Adipocyte (in vitro differentiated cells): ENCODE measurements around the gene PEAK1.
"Not testable (repeated sequence)": the region's sequence is repeated elsewhere in the genome, so short reads cannot be mapped to it uniquely, and the experiment has no call there.

Experiments
- DNase-seq: peaks from one replicate; pipeline ENCODE4 v3.0.0-alpha.2; 2015; ENCODE audit warnings: low read depth
- H3K27me3 ChIP-seq: replicated peaks from 2 replicates; pipeline ENCODE4 v1.7.0; 2013; ENCODE audit warnings: mild to moderate bottlenecking, low read length, moderate library complexity; ENCODE audit not compliant: control insufficient read depth, insufficient read depth
- H3K36me3 ChIP-seq: 2 replicates; pipeline ENCODE4 v1.7.0; 2013; ENCODE audit warnings: low read length, mild to moderate bottlenecking, moderate library complexity; ENCODE audit not compliant: control insufficient read depth, insufficient read depth, severe bottlenecking
- H3K4me1 ChIP-seq: 2 replicates; pipeline ENCODE4 v1.7.0; 2013; ENCODE audit warnings: mild to moderate bottlenecking, low read length, moderate library complexity; ENCODE audit not compliant: control insufficient read depth, insufficient read depth
- H3K4me3 ChIP-seq: 2 replicates; pipeline ENCODE4 v1.7.0; 2013; ENCODE audit warnings: mild to moderate bottlenecking, low read length, moderate library complexity
- H3K9ac ChIP-seq: 2 replicates; pipeline ENCODE4 v1.7.0; 2013; ENCODE audit warnings: mild to moderate bottlenecking, low read length, moderate library complexity
- H3K9me3 ChIP-seq: 2 replicates; pipeline ENCODE4 v1.7.0; 2013; ENCODE audit warnings: mild to moderate bottlenecking, low read length, moderate library complexity; ENCODE audit not compliant: control insufficient read depth

The PEAK1 gene

DNA sequence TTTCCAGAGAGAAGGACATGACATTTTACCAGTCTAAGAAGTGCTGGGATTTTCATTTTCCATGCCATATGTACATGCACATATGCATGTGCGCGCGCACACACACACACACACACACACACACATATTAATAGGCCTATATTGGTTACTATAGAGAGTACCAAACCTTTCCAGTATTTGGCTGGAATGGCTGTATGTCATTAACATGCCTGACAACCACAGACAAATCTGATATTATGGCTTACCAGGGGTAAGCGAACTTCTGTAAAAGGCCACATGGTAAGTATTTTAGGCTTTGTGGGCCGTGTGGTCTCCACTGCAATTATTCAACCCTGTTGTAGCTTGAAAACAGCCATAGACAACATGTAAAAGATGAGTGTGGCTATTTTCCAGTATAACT, 251.8 kb downstream of the PEAK1 start:
- H3K9ac ChIP-seq = no peak overlapping the region
- no peak overlapping the region for H3K4me3 ChIP-seq
- DNase-seq = no peak
- no peaks in the 10 kb centered on the region for H3K27me3 ChIP-seq
- H3K4me1 ChIP-seq = peaks cover 4% of the 10 kb centered on the region
- H3K9me3 ChIP-seq = no peaks in the 10 kb centered on the region
- H3K36me3 ChIP-seq = peaks cover 7% of the 10 kb centered on the region

DNA sequence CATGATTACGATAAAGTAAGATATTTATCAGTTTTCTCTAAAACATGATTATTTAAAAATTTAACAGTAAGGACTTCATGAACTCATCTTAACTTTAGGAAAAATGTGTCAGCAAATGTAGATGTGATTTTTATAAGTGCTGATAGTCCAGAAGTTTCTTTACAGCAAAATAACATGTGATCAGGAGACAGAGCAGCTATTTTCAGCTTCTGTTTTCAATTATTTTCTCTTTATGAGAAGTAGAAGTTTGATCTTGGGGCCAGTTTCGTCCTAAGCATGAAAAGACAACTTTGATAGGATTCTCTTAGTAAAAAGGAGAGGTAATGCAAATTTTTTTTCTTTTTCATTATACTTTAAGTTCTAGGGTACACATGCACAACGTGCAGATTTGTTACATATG, 252.5 kb downstream of the PEAK1 start:
- no peak overlapping the region for H3K4me3 ChIP-seq
- DNase-seq = peak; percentile 34
- H3K4me1 ChIP-seq = peaks cover 4% of the 10 kb centered on the region
- H3K9ac ChIP-seq = no peak overlapping the region
- H3K36me3 ChIP-seq = peaks cover 7% of the 10 kb centered on the region
- no peaks in the 10 kb centered on the region for H3K27me3 ChIP-seq
- no peaks in the 10 kb centered on the region for H3K9me3 ChIP-seq

DNA sequence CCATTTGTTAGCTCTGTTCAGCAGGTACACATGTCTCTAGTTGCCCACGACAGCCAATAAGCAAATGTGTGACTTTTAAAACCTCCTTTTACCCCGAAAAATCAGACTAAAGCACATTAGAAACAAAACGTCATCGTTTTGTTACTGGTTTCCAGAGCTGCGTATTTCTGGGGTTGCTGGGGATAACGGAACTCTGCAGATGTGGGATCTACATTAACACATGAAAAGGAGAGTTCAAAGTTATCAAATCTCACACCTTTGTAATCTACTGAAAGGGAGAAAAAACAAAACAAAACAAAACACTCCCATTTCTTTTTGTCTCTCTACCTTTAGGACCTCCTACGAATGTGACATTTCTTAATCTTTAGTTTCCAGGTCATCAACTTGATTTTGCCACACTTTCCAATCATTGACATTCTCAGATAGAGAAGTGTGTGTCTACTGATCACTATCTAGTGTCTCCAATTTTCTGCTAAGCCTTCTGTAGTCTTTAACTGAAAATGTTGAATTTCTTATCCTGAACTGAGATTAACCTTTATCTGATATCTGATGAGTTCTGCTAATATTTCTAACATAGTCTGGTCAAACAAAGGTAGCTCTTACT, 256.0 kb downstream of the PEAK1 start:
- Histone ChIP-seq H3K9me3 (no peaks in the 10 kb centered on the region), H3K27me3 (no peaks in the 10 kb centered on the region), H3K4me3 (no peak overlapping the region), H3K36me3 (peaks cover 7% of the 10 kb centered on the region), H3K4me1 (peaks cover 8% of the 10 kb centered on the region), H3K9ac (no peak overlapping the region)
- DNase-seq = no peak

DNA sequence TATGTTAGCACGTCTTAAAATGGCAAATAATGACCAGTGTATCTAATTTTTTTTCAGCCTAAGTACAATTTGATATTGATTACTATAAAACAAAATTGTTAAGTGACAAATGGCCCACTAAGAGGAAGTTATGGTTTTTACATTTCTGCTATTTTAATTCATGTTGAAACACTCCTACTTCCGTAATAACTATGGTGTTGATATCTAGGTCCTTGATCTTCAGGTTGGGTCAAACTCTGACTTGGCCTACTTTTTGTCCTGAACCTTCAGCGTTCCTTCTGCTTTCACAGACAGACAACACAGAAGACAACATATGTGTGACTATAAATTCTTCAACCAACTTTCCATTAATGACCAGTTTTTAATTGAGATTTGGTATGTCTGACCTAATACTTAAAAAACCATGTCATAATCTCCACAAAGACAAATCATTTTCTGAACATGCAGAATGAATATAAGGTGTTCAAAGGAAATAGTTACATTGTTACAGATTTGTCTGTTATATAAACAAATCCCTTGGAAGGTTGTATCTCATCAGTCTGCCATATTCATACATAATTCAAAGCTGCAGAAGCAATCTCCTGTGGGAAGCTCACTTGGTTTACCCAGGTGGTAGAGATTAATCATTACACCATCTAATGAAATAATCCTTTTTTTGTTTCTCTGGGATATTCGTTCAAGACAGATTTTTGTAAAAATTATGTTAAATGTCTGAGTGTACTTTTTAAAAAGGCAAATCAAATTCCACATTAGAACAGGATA, 256.9 kb downstream of the PEAK1 start:
- no peaks in the 10 kb centered on the region for H3K9me3 ChIP-seq
- no peak for DNase-seq
- H3K36me3 ChIP-seq = peaks cover 15% of the 10 kb centered on the region
- H3K4me3 ChIP-seq = no peak overlapping the region
- H3K9ac ChIP-seq = no peak overlapping the region
- peaks cover 8% of the 10 kb centered on the region for H3K4me1 ChIP-seq
- no peaks in the 10 kb centered on the region for H3K27me3 ChIP-seq

DNA sequence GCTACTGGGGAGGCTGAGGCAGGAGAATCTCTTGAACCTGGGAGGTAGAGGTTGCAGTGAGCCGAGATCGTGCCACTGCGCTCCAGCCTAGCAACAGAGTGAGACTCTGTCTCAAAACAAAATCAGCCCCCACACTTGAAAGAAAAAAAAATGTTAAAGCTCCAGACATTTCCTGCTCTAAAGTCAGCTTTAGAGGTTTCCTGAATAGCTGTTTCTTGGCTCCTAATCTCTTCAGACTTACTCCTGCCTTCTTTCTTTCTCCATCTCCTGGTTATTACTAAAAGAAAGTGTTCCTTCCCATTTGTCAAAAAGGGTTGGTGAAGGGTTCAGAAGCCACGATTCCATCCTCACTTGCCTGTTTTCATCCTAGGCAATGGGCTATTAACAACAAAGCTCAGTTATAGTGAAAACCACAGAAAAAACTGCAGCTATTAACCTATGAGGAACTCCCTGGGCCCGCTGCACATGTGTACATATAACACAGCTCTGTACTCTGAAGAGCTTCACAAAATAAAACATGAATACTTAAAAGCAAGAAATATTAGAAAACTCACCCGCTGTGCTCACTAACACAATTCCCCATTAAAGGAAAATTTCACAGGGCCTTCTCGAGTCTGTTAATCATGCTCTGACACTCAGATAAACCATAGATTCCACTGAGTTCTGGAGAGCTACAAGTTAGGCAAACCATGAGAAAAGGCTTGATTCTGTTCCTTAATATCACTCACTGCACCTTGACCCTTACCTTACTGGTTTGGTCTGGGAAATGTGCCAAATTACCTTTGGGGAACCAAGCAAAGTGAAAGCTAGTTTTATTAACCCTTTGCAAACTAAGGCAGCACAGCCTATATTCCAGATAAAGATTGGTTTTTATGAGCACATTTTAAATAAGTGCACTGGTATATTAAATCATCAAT, 259.1 kb downstream of the PEAK1 start:
- no peaks in the 10 kb centered on the region for H3K27me3 ChIP-seq
- no peak overlapping the region for H3K9ac ChIP-seq

DNA sequence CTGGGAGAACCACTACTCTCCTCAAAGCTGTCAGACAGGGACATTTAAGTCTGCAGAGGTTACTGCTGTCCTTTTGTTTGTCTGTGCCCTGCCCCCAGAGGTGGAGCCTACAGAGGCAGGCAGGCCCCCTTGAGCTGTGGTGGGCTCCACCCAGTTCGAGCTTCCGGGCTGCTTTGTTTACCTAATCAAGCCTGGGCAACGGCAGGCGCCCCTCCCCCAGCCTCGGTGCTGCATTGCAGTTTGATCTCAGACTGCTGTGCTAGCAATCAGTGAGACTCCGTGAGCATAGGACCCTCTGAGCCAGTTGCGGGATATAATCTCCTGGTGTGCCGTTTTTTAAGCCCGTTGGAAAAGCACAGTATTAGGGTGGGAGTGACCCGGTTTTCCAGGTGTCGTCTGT, 263.9 kb downstream of the PEAK1 start:
- H3K9me3 ChIP-seq, H3K9ac ChIP-seq, H3K27me3 ChIP-seq, H3K4me3 ChIP-seq, H3K4me1 ChIP-seq, DNase-seq: not testable (repeated sequence)
- peaks cover 29% of the 10 kb centered on the region for H3K36me3 ChIP-seq

More for the DNA sequence above, 259.1 kb downstream of the PEAK1 start:
- no peak for DNase-seq
- Histone ChIP-seq H3K4me3 (no peak overlapping the region), H3K4me1 (peaks cover 4% of the 10 kb centered on the region), H3K9me3 (no peaks in the 10 kb centered on the region), H3K36me3 (peaks cover 29% of the 10 kb centered on the region)

DNA sequence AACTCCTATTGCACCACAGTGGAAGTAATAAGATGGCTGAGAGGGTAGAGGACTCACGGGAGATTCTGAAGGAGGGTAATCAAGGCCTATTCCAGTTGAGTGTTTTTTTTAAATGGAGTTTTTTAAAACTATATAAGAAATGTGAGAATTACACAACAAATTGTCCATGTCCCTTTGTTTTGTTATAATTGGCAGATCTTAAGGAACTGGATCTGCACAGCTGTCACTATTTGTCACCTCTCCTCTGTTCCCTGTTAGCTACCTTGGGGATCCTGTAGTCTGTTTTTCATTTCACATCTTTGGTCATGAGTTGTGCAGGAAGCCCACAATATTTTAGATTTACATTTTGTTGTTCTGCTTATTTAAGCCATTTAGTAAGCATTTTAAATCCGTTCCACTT, 271.7 kb downstream of the PEAK1 start:
- no peak overlapping the region for H3K9ac ChIP-seq
- H3K4me1 ChIP-seq = peaks cover 51% of the 10 kb centered on the region
- no peak for DNase-seq
- H3K27me3 ChIP-seq = no peaks in the 10 kb centered on the region
- no peak overlapping the region for H3K4me3 ChIP-seq
- H3K9me3 ChIP-seq = no peaks in the 10 kb centered on the region
- no peaks in the 10 kb centered on the region for H3K36me3 ChIP-seq

DNA sequence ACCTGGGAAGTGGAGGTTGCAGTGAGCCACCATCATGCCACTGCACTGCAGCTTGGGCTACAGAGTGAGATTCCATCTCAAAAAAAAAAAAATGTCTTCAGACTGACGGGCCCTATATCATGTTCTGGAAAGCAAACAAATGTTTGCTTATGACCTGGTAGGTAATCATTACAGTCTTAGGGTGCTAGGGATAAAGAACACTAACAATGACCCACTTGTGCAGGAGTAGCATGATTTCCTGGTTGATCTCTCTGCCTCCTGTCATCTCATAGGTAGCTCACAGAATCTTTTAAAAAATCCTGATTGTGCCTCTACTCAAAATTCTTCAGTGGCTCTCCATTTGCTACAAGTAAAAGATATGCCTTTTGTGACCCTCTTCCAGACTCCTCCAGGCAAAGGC, 274.5 kb downstream of the PEAK1 start:
- Histone ChIP-seq H3K27me3 (no peaks in the 10 kb centered on the region), H3K4me1 (peaks cover 54% of the 10 kb centered on the region), H3K4me3 (no peak overlapping the region), H3K36me3 (peaks cover 22% of the 10 kb centered on the region), H3K9ac (peak overlapping the region; percentile 71), H3K9me3 (peaks cover 12% of the 10 kb centered on the region)
- peak; percentile 17 for DNase-seq

DNA sequence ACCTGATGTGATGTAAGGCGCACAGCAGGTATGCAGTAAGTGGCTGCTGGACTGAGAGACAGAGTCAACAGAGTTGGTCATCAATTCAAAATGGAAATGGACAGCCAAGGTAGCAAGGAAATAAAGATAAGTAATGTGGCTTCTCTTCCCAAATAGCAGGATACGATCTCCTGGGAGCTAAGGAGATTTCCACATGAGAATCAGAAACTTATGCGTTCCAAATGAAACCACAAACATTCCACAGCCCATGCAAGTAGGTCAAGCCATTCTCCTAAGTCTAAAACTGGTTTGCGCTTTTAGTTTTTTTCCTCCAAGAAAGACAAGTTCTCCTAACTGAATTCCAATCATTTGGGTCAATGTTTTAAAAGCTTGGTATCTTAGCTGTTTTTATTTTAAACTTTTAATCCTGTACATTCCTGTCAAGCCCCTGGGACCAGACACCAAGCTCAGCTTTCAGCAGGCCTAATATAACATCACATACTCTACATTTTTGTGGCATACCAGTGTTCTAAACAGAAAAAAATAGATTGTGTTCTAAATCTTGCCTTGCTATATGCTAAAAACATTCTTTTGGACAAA, 275.3 kb downstream of the PEAK1 start:
- Histone ChIP-seq H3K9ac (peak overlapping the region; percentile 71), H3K4me1 (peaks cover 54% of the 10 kb centered on the region), H3K36me3 (peaks cover 27% of the 10 kb centered on the region), H3K27me3 (no peaks in the 10 kb centered on the region), H3K4me3 (peak overlapping the region; percentile 52), H3K9me3 (peaks cover 19% of the 10 kb centered on the region)
- peak; percentile 95 for DNase-seq

DNA sequence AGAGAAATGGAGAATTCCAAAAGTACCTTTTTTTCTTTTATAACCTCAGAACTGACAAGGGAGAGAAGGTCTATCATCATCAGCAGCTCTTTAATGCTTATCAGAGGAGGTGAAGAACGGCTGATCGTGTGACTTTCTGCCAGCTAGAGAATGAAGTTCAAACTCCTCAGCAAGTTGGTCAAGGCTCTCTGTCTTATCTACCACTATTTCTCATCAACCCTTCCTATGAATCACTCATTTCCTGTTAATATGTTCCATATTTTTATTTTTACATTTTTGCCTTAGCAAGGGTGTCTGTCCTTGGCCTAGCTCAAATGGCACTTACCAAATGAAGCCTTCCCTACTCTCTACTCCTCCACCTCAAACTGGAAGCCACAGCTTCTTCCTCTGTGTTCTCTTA, 275.9 kb downstream of the PEAK1 start:
- Histone ChIP-seq H3K4me3 (peak overlapping the region; percentile 52), H3K9me3 (peaks cover 19% of the 10 kb centered on the region)

DNA sequence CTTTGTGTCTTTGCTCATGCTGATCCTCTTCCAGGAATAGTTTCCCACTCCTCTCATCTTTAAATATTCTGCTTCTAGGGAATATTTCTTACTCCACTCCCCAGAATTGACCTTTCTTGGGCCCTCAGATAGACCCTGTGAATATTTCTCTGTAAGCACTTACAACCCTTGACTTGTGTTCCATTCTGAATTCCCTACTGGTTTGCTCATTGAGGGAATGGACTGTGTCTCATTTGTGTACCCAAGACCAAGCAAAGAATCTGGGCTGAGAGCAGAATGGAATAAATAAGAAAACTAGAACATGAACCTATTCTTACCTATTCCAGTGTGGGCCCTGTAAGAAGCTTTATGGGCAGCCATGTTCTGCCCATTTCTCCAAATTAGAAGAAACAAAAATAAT, 276.3 kb downstream of the PEAK1 start:
- Histone ChIP-seq H3K4me3 (no peak overlapping the region), H3K27me3 (no peaks in the 10 kb centered on the region), H3K9me3 (peaks cover 19% of the 10 kb centered on the region), H3K4me1 (peaks cover 54% of the 10 kb centered on the region), H3K9ac (peak overlapping the region; percentile 71), H3K36me3 (peaks cover 30% of the 10 kb centered on the region)
- no peak for DNase-seq

More for the DNA sequence above, 275.9 kb downstream of the PEAK1 start:
- peak; percentile 52 for DNase-seq
- Histone ChIP-seq H3K27me3 (no peaks in the 10 kb centered on the region), H3K9ac (peak overlapping the region; percentile 71), H3K4me1 (peaks cover 54% of the 10 kb centered on the region), H3K36me3 (peaks cover 30% of the 10 kb centered on the region)
